Hepatocyte (in vitro differentiated cells): ENCODE data around the gene FBXO42. TPM values are rescaled to one million over a fixed set of nuclear protein-coding genes. Genes with fewer than 3 reads are reported as not detected.

Experiments used
- DNase-seq: peaks from one replicate; pipeline ENCODE4 v3.0.0-alpha.2; 2016; ENCODE audit warnings: low spot score
- H2AFZ ChIP-seq: fragments of 200-600 bp; sonication (generic); 2 replicates; pipeline ENCODE4 v1.6.0; 2016; ENCODE audit warnings: antibody characterized with exemption, mild to moderate bottlenecking
- H3K27ac ChIP-seq: fragments of 200-600 bp; sonication (generic); 2 replicates; pipeline ENCODE4 v1.5.1; 2016; ENCODE audit warnings: mild to moderate bottlenecking
- H3K27me3 ChIP-seq: fragments of 200-600 bp; sonication (generic); 2 replicates; pipeline ENCODE4 v1.6.1; 2016
- H3K36me3 ChIP-seq: fragments of 200-600 bp; sonication (generic); replicated peaks from 2 replicates; pipeline ENCODE4 v1.5.1; 2016; ENCODE audit warnings: low read depth; ENCODE audit not compliant: insufficient read depth
- H3K4me1 ChIP-seq: fragments of 200-600 bp; sonication (generic); 2 replicates; pipeline ENCODE4 v1.5.1; 2016; ENCODE audit warnings: mild to moderate bottlenecking, moderate library complexity; ENCODE audit not compliant: insufficient read depth
- H3K4me2 ChIP-seq: fragments of 200-600 bp; sonication (generic); 2 replicates; pipeline ENCODE4 v1.6.0; 2016
- H3K4me3 ChIP-seq: fragments of 200-600 bp; sonication (generic); 2 replicates; pipeline ENCODE4 v1.5.1; 2016; ENCODE audit warnings: mild to moderate bottlenecking
- H3K79me2 ChIP-seq: fragments of 200-600 bp; sonication (generic); 2 replicates; pipeline ENCODE4 v1.6.0; 2017; ENCODE audit warnings: mild to moderate bottlenecking
- H3K9me2 ChIP-seq: fragments of 200-600 bp; sonication (generic); replicated peaks from 2 replicates; pipeline ENCODE4 v1.6.0; 2017; ENCODE audit warnings: mild to moderate bottlenecking; ENCODE audit not compliant: insufficient read depth
- H3K9me3 ChIP-seq: fragments of 200-600 bp; sonication (generic); 2 replicates; pipeline ENCODE4 v1.5.1; 2016; ENCODE audit warnings: low read depth, mild to moderate bottlenecking
- H4K20me1 ChIP-seq: fragments of 200-600 bp; sonication (generic); 2 replicates; pipeline ENCODE4 v1.6.0; 2016; ENCODE audit warnings: mild to moderate bottlenecking; ENCODE audit not compliant: insufficient read depth, poor library complexity, severe bottlenecking
- EZH2 ChIP-seq: fragments of 200-600 bp; sonication (generic); IDR thresholded peaks from 2 replicates; pipeline ENCODE4 v1.6.1; 2016; ENCODE audit warnings: antibody characterized with exemption, mild to moderate bottlenecking, borderline replicate concordance
- EZH2phosphoT487 ChIP-seq: fragments of 200-600 bp; sonication (generic); IDR thresholded peaks from one replicate; pipeline ENCODE4 v1.6.1; 2018; ENCODE audit warnings: antibody characterized with exemption, mild to moderate bottlenecking, low read depth, moderate library complexity; ENCODE audit not compliant: unreplicated experiment, severe bottlenecking
- WGBS: methylation state at CpG from one replicate; pipeline ENCODE4 v1.1.6; 2016; ENCODE audit warnings: low lambda C conversion rate; ENCODE audit errors: missing lambda C conversion rate; 5-methylcytosine and 5-hydroxymethylcytosine counted together
- polyA plus RNA-seq: library from polyadenylated mRNA; unstranded; fragments of >200 nt; fragmentation: Nextera tagmentation; extraction: Ambion mirVana; gene quantifications from 2 replicates; pipeline ENCODE4 v1.2.1, GENCODE V29; 2016
- total RNA-seq: library from RNA; depleted of rRNA; stranded (reverse); fragments of >200 nt; gene quantifications from 2 replicates; pipeline ENCODE4 v1.2.3, GENCODE V29; 2014
- TF ChIP-seq, protein P1 (sequence below): fragments of 200-600 bp; sonication (generic); IDR thresholded peaks from 2 replicates; pipeline ENCODE4 v1.5.1; 2016; ENCODE audit warnings: antibody characterized with exemption, mild to moderate bottlenecking; ENCODE audit not compliant: poor library complexity

Gene FBXO42
- total and polyA plus RNA-seq, 2 experiments from 2014 or later: 19.5 to 21.1 TPM

GRCh38 chr1:16256478-16256877, 95.8 kb downstream of the FBXO42 start:
- H3K9me2 ChIP-seq: no peaks in the 10 kb centered on the region
- no peaks in the 10 kb centered on the region for H4K20me1 ChIP-seq
- 83% methylated on average over 4 of the region's 4 CpGs for WGBS
- no peak overlapping the region for H3K27ac ChIP-seq
- H3K9me3 ChIP-seq: no peaks in the 10 kb centered on the region
- peaks cover 23% of the 10 kb centered on the region for H3K79me2 ChIP-seq
- no peak for DNase-seq
- H3K4me3 ChIP-seq: no peak overlapping the region
- H3K36me3 ChIP-seq: no peaks in the 10 kb centered on the region
- H3K4me2 ChIP-seq: no peak overlapping the region
- no peaks in the 10 kb centered on the region for H3K27me3 ChIP-seq
- TF ChIP-seq EZH2phosphoT487 (no peak), EZH2 (no peak)
- TF ChIP-seq, protein P1, sequence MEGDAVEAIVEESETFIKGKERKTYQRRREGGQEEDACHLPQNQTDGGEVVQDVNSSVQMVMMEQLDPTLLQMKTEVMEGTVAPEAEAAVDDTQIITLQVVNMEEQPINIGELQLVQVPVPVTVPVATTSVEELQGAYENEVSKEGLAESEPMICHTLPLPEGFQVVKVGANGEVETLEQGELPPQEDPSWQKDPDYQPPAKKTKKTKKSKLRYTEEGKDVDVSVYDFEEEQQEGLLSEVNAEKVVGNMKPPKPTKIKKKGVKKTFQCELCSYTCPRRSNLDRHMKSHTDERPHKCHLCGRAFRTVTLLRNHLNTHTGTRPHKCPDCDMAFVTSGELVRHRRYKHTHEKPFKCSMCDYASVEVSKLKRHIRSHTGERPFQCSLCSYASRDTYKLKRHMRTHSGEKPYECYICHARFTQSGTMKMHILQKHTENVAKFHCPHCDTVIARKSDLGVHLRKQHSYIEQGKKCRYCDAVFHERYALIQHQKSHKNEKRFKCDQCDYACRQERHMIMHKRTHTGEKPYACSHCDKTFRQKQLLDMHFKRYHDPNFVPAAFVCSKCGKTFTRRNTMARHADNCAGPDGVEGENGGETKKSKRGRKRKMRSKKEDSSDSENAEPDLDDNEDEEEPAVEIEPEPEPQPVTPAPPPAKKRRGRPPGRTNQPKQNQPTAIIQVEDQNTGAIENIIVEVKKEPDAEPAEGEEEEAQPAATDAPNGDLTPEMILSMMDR: no peak
- H2AFZ ChIP-seq: no peak overlapping the region
- H3K4me1 ChIP-seq: no peaks in the 10 kb centered on the region

DNA sequence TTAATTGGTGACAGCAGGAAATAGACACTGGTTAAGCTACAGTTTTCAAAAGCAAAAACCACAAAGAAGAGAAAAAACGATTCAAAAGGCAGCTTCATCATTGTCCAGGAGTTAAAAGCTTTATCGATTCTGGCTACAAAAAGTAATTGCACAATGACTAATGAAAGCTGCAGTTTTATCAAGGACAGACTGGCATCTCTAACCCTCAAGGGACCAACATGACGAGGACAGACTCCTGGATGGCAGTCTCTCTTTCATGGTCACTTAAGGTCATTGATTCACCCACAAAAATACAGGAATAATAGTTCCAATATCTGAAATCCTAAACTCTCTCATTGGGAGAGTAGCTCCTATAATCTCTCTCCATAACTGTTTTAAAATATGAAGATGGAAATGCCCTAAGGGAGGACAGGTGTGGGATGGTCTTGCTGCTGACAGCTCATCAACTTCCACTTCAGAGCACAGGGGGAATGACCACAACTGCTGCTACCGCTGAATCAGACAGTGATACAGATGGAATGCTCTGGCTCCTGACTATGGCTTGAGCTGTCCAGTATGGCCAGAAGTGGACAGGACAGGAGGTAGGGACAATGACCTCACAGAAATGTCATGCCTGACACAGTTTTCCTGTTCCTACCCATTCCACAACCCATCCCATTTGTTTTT, 97.9 kb downstream of the FBXO42 start:
- no peak overlapping the region for H3K4me2 ChIP-seq

GRCh38 chr1:16253332-16253922, 98.9 kb downstream of the FBXO42 start:
- no peak for DNase-seq
- H3K27me3 ChIP-seq: no peaks in the 10 kb centered on the region
- no peaks in the 10 kb centered on the region for H4K20me1 ChIP-seq
- TF ChIP-seq EZH2phosphoT487: no peak
- TF ChIP-seq, protein P1: no peak
- no peak for TF ChIP-seq EZH2
- H3K4me1 ChIP-seq: peaks cover 10% of the 10 kb centered on the region
- H2AFZ ChIP-seq: no peak overlapping the region
- H3K9me2 ChIP-seq: no peaks in the 10 kb centered on the region
- peaks cover 6% of the 10 kb centered on the region for H3K79me2 ChIP-seq
- no peak overlapping the region for H3K27ac ChIP-seq
- WGBS: 97% methylated on average over 5 of the region's 5 CpGs
- H3K4me2 ChIP-seq: no peak overlapping the region
- no peak overlapping the region for H3K4me3 ChIP-seq
- no peaks in the 10 kb centered on the region for H3K36me3 ChIP-seq
- no peaks in the 10 kb centered on the region for H3K9me3 ChIP-seq

More for the DNA sequence above, 97.9 kb downstream of the FBXO42 start:
- no peak for DNase-seq
- Histone ChIP-seq H3K36me3 (no peaks in the 10 kb centered on the region), H3K27me3 (no peaks in the 10 kb centered on the region), H3K79me2 (peaks cover 12% of the 10 kb centered on the region), H3K9me3 (no peaks in the 10 kb centered on the region), H2AFZ (no peak overlapping the region), H3K27ac (no peak overlapping the region), H3K4me1 (peaks cover 2% of the 10 kb centered on the region), H3K4me3 (no peak overlapping the region), H4K20me1 (no peaks in the 10 kb centered on the region), H3K9me2 (no peaks in the 10 kb centered on the region)
- no peak for TF ChIP-seq EZH2phosphoT487
- TF ChIP-seq, protein P1: no peak
- no peak for TF ChIP-seq EZH2
- WGBS: 88% methylated on average over 4 of the region's 4 CpGs
